Ishikawa (cell line): ENCODE results near the gene RASL11B.

Experiments used
- CREB1 ChIP-seq: IDR thresholded peaks from 2 replicates; pipeline ENCODE4 v1.6.1; 2012; ENCODE audit warnings: low read depth
- EGR1 ChIP-seq: IDR thresholded peaks from 2 replicates; pipeline ENCODE4 v1.6.1; 2012
- EP300 ChIP-seq: IDR thresholded peaks from 2 replicates; pipeline ENCODE4 v1.6.1; 2012; ENCODE audit warnings: borderline replicate concordance
- FOXM1 ChIP-seq: IDR thresholded peaks from 2 replicates; pipeline ENCODE4 v1.6.1; 2012; ENCODE audit warnings: low read depth, borderline replicate concordance
- MAX ChIP-seq: IDR thresholded peaks from 2 replicates; pipeline ENCODE4 v1.6.1; 2012
- NFIC ChIP-seq: IDR thresholded peaks from 2 replicates; pipeline ENCODE4 v1.6.1; 2012
- RAD21 ChIP-seq: IDR thresholded peaks from 2 replicates; pipeline ENCODE4 v1.6.1; 2012; ENCODE audit warnings: low read depth
- REST ChIP-seq: IDR thresholded peaks from 2 replicates; pipeline ENCODE4 v1.6.1; 2012; ENCODE audit warnings: low read depth, mild to moderate bottlenecking
- TAF1 ChIP-seq: IDR thresholded peaks from 2 replicates; pipeline ENCODE4 v1.6.1; 2012; ENCODE audit warnings: low read depth, mild to moderate bottlenecking
- TCF12 ChIP-seq: IDR thresholded peaks from 2 replicates; pipeline ENCODE4 v1.6.1; 2012; ENCODE audit warnings: low read depth
- TEAD4 ChIP-seq: IDR thresholded peaks from 2 replicates; pipeline ENCODE4 v1.6.1; 2012
- USF1 ChIP-seq: IDR thresholded peaks from 2 replicates; pipeline ENCODE4 v1.6.1; 2012
- YY1 ChIP-seq: IDR thresholded peaks from 2 replicates; pipeline ENCODE4 v1.6.1; 2012; ENCODE audit warnings: low read depth
- ZBTB7A ChIP-seq: IDR thresholded peaks from 2 replicates; pipeline ENCODE4 v1.6.1; 2012; ENCODE audit warnings: low read depth

Gene RASL11B

GRCh38 chr4:52856801-52857200 lies 5.3 kb upstream of the RASL11B start:
- TF ChIP-seq NFIC (no peak), TEAD4 (no peak), YY1 (no peak), TAF1 (no peak), TCF12 (no peak), REST (no peak), FOXM1 (no peak), CREB1 (no peak), MAX (no peak), ZBTB7A (no peak), USF1 (no peak), RAD21 (no peak), EP300 (no peak)

- TF ChIP-seq EP300 (no peak), ZBTB7A (no peak), YY1 (no peak), REST (no peak), NFIC (no peak), USF1 (no peak), TEAD4 (no peak), CREB1 (no peak), MAX (no peak)
Measured at GRCh38 chr4:52860361-52860760, 1.8 kb upstream of the RASL11B start.

GRCh38 chr4:52861171-52861823 lies 820 bp upstream of the RASL11B start:
- TF ChIP-seq EP300: no peak
- TF ChIP-seq CREB1: no peak
- no peak for TF ChIP-seq TAF1
- TF ChIP-seq TEAD4: no peak
- no peak for TF ChIP-seq USF1
- TF ChIP-seq RAD21: no peak
- TF ChIP-seq MAX: no peak
- TF ChIP-seq ZBTB7A: no peak

GRCh38 chr4:52862639-52863161 lies 583 bp downstream of the RASL11B start:
- peak; percentile 13; the same call in 1 of the 2 replicates for TF ChIP-seq ZBTB7A
- TF ChIP-seq NFIC: no peak

GRCh38 chr4:52863324-52863723 lies 1.2 kb downstream of the RASL11B start:
- TF ChIP-seq EP300 (no peak), TEAD4 (no peak), CREB1 (no peak), NFIC (no peak), USF1 (no peak), TAF1 (no peak), EGR1 (no peak)

- TF ChIP-seq REST (no peak), NFIC (no peak)
Measured at GRCh38 chr4:52864793-52865192, 2.7 kb downstream of the RASL11B start.
